Body of pancreas (tissue), 4 donors: ENCODE data around the gene CD160. TPM values are rescaled to one million over a fixed set of nuclear protein-coding genes. Genes with fewer than 3 reads are reported as not detected.
"Not testable (repeated sequence)": the region's sequence is repeated elsewhere in the genome, so short reads cannot be mapped to it uniquely, and the experiment has no call there.

ENCODE experiments used
- ATAC-seq: fragments of 150-250 bp; one replicate; pipeline ENCODE4 v1.9.1; 2016
- DNase-seq, 4 donors: peaks; one replicate each; pipeline ENCODE4 v3.0.0-alpha.2; 2019
- H3K27ac ChIP-seq, 4 donors: fragments of 200-600 bp; sonication (generic); 1 replicate in 3 of 4; 2 replicates in 1 of 4; pipeline versions ENCODE4 v1.5.1 to v1.6.1; 2016 to 2019; ENCODE audit warnings: mild to moderate bottlenecking in 1 of 4, mixed read lengths in 1 of 4, moderate library complexity in 1 of 4
- H3K27me3 ChIP-seq, 2 donors: fragments of 200-600 bp; sonication (generic); one replicate each; pipeline ENCODE4 v1.6.0; 2016; ENCODE audit warnings: mild to moderate bottlenecking in 1 of 2
- H3K36me3 ChIP-seq, 2 donors: fragments of 200-600 bp; sonication (generic); replicated peaks in 1 of 2; 2 replicates each; pipeline ENCODE4 v1.5.1; 2016; ENCODE audit warnings: low read depth in 2 of 2; ENCODE audit not compliant: insufficient read depth in 1 of 2
- H3K4me1 ChIP-seq: fragments of 200-600 bp; sonication (generic); one replicate; pipeline ENCODE4 v1.6.0; 2016
- H3K4me3 ChIP-seq, 2 donors: fragments of 200-600 bp; sonication (generic); 1 replicate in 1 of 2; 2 replicates in 1 of 2; pipeline ENCODE4 v1.5.1; 2016 to 2019
- H3K9me3 ChIP-seq, 3 donors: fragments of 200-600 bp; sonication (generic); 1 replicate in 2 of 3; 2 replicates in 1 of 3; pipeline ENCODE4 v1.5.1; 2016
- POLR2A ChIP-seq, 3 donors: fragments of 450-650 bp; IDR thresholded peaks; one replicate each; pipeline ENCODE4 v1.6.1; 2016; ENCODE audit warnings: antibody characterized with exemption in 3 of 3, mild to moderate bottlenecking in 2 of 3
- WGBS, 2 donors: methylation state at CpG; one replicate each; pipeline ENCODE4 v1.1.5; 2017; 5-methylcytosine and 5-hydroxymethylcytosine counted together
- intact Hi-C: fragments of 100-400 bp; cut with DNase I; formaldehyde crosslinking; loops from one replicate; pipeline ENCODE4 v1.15.1; 2023
- total RNA-seq, 2 donors: library from RNA; depleted of rRNA; stranded (reverse); fragments of >200 nt; gene quantifications; one replicate each; pipeline ENCODE4 v1.1.0, GENCODE V29; 2016
- TF ChIP-seq, protein P1 (sequence below), 7 experiments: fragments of 450-650 bp in 4 of 7; fragments of 200-600 bp in 3 of 7; sonication (generic) in 3 of 7; IDR thresholded peaks; one replicate each; pipeline ENCODE4 v1.5.1; 2016 to 2019; ENCODE audit warnings: antibody characterized with exemption in 7 of 7

CD160 gene, protein sequence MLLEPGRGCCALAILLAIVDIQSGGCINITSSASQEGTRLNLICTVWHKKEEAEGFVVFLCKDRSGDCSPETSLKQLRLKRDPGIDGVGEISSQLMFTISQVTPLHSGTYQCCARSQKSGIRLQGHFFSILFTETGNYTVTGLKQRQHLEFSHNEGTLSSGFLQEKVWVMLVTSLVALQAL
- not detected for total RNA-seq

DNA sequence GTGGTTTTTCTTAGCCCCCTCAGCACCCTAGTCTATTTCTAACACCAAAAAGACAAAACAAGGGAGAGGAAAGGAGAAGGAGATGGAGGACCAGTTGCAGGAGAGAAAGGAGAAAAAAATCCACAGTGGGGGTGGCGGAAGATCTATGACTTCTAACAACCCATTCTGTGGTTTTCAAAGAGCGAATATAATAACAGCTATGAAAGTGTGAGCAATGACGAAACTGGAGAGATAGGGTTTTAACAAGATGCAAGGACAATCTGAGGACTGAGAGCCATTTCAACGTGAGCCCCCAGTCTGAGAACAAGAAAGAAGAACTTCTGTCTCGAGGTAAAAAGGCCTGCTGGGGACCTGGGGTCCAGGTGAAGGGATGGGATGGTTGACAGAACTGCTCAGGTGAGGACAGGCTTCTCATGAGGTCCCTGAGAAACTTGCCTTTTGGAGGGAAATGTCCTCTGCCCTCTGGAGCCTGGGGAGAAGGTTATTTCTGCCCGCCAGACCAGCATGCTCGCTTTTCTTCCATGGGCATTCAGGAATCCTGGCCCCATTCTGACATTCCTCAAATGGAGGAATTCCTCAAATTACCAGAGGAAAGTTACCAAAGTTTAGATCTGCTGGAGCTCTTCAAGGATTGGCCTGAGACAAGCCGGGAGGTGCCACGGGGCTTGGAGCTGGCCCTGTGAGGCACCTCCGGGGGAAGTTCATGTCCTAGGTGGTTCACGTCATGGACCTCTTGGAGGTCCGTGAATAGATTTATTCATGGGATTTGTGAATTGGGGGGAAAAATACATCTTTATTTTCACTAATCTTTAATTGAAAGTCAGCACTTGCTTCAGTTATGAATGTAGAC, at the start of gene CD160:
TSS of gene CD160 (plus strand) at position 270 of the 850 bp plus-strand sequence. CDS start 8,829 bp downstream, outside the sequence.
- Histone ChIP-seq H3K36me3 (no peaks in the 10 kb centered on the region), H3K4me1 (peaks cover 28% of the 10 kb centered on the region), H3K27ac (no peak within 1 kb of the TSS), H3K4me3 (no peak within 1 kb of the TSS), H3K27me3 (no peaks in the 10 kb centered on the region), H3K9me3 (no peaks in the 10 kb centered on the region)
- WGBS, 2 donors = 85 to 89% methylated on average over 12 of the region's 12 CpGs
- TF ChIP-seq, protein P1, sequence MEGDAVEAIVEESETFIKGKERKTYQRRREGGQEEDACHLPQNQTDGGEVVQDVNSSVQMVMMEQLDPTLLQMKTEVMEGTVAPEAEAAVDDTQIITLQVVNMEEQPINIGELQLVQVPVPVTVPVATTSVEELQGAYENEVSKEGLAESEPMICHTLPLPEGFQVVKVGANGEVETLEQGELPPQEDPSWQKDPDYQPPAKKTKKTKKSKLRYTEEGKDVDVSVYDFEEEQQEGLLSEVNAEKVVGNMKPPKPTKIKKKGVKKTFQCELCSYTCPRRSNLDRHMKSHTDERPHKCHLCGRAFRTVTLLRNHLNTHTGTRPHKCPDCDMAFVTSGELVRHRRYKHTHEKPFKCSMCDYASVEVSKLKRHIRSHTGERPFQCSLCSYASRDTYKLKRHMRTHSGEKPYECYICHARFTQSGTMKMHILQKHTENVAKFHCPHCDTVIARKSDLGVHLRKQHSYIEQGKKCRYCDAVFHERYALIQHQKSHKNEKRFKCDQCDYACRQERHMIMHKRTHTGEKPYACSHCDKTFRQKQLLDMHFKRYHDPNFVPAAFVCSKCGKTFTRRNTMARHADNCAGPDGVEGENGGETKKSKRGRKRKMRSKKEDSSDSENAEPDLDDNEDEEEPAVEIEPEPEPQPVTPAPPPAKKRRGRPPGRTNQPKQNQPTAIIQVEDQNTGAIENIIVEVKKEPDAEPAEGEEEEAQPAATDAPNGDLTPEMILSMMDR (IDR thresholded peaks at IDR 0.05) = no peak
- no peak for TF ChIP-seq POLR2A (IDR thresholded peaks at IDR 0.05)
- no peak for DNase-seq
- intact Hi-C loops = no loop called here
- no peak for ATAC-seq

DNA sequence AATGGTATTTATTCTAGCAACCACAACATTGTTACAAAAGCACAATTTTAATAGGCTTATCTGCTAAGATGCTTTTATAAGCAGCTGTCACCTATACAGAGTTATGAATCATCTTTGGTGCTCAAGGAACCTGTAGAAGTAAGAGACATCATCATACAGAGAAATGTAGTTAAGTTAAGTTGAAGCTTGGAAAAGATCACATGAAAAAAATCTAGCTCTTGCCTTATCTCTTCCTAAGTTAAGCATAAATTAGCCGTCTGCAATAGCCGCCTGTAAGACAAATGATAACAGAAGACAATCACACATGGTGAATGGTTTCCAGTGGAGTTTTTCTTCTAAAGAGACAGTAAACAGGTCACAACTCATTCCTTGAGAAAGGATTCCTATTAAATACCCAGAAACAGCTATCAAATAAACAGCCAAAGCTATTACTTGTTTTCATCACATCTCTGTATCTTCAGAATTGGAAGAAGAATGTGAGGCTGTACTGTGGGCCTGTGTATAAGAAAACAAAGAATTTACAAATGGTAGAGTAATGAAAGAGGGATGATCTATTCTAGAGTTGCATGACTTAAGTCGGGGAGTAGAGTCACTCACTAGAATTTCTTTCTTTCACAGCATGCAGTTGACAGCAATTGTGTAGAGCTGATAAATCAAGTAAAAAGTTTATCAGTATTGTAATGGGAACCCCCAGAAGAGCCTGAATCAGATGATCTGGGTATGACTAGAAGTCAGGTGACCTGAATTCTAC, 48.1 kb upstream of the CD160 start:
- H3K27ac ChIP-seq, DNase-seq, H3K9me3 ChIP-seq, ATAC-seq, intact Hi-C loops, H3K4me1 ChIP-seq, H3K36me3 ChIP-seq, H3K4me3 ChIP-seq, H3K27me3 ChIP-seq: not testable (repeated sequence)
- WGBS, 2 donors = 69 to 78% methylated on average over 2 of the region's 3 CpGs

DNA sequence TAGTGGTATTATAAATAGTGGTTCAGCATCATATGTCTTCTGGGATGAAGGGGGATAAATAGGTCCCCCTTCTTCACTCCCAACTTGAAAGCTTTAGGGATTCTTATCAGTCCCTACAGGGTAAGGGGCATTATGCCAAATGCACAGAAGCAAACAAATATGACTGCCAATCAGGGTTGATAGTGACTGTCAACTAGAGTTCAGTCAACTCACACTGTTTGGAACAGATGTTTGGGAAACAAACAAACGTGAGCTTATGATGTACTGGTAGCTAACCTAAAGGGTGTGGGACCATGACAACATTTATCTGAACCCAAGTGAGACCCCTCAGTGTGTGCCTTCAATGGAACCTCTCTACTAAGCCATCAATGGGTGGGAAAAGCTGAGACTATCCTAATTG, 46.1 kb upstream of the CD160 start:
- intact Hi-C loops, H3K9me3 ChIP-seq, H3K4me3 ChIP-seq, H3K36me3 ChIP-seq, H3K4me1 ChIP-seq, DNase-seq, H3K27ac ChIP-seq, H3K27me3 ChIP-seq, ATAC-seq: not testable (repeated sequence)
- WGBS, 2 donors = no CpG with 5 or more reads among the region's 1 CpG

DNA sequence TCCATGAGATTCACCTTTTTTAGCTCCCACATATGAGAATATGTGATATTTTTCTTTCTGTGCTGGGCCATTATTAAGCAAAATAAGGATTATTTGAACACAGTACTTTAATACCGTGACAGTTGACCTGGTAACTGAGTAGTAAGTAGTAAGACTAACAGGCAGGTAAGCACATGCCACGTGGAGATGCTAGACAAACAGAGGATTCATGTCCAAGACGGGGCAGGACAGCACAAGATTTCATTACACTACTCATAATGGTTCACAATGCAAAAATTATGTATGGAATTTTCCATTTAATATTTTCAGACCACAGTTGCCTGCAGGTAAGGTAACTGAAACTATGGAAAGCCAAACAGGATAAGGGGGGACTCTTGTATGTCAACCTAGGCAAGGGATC, 34.4 kb upstream of the CD160 start:
- H3K27ac ChIP-seq, H3K27me3 ChIP-seq, H3K36me3 ChIP-seq, intact Hi-C loops, H3K9me3 ChIP-seq, ATAC-seq, DNase-seq, H3K4me1 ChIP-seq, H3K4me3 ChIP-seq: not testable (repeated sequence)
- WGBS, 2 donors = 90% methylated on average over 2 of the region's 3 CpGs; no CpG with 5 or more reads in 1 of the 2 donors

DNA sequence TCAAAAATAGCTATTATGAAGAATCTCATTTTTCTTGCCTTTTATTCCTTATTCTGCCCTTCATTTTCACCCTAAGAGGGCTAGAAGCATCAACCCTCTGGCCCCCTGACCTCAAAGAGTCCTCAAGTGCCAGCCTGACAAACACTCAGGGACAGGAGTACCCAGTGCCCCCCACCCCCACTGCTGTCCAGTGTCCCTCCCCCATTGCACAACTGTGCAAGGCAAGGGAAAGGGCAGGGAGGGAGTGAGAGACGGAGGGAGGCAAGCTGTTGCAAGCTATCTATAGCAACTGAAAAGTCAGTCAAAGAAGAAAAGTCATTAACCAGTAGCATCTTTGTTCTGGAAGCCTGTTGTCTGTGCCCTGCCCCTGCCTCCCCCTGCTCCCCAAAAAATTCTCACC, 33.2 kb upstream of the CD160 start:
- intact Hi-C loops, H3K27me3 ChIP-seq, DNase-seq, H3K9me3 ChIP-seq, H3K27ac ChIP-seq, ATAC-seq, H3K36me3 ChIP-seq, H3K4me3 ChIP-seq: not testable (repeated sequence)
- WGBS, 2 donors = 56 to 92% methylated on average over 1 of the region's 1 CpG
- peaks cover 16% of the 10 kb centered on the region for H3K4me1 ChIP-seq

DNA sequence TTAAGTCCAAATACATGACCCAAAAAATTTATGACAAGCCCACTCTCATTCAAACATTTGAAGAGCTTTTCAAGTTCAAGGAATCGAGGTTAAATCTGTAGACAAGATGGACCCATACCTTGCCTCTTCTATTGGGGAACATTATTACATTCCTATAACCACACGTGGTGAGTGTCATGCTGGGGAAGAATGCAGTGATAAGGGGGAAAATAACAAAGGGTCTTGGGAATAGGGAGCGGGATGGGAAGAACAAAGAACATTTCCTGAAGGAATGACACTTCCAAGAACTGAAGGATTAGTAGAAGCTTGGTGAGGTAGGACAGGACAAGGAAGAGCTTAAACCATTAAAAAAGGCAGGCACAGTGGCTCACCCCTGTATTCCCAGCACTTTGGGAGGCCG, 31.0 kb upstream of the CD160 start:
- TF ChIP-seq POLR2A (IDR thresholded peaks at IDR 0.05) = no peak
- TF ChIP-seq, protein P1 (IDR thresholded peaks at IDR 0.05) = no peak
- intact Hi-C loops = no loop called here
- Histone ChIP-seq H3K27me3 (no peaks in the 10 kb centered on the region), H3K9me3 (no peaks in the 10 kb centered on the region), H3K27ac (no peak overlapping the region), H3K4me3 (no peak overlapping the region), H3K4me1 (peaks cover 39% of the 10 kb centered on the region), H3K36me3 (no peaks in the 10 kb centered on the region)
- ATAC-seq (no peak), DNase-seq (no peak)
- 79 to 82% methylated on average over 4 of the region's 4 CpGs for WGBS, 2 donors
